GM12872 (cell line): ENCODE measurements around the gene HK1.

Source experiments
- TF ChIP-seq, protein P1 (sequence below): IDR thresholded peaks from 3 replicates; pipeline ENCODE4 v1.5.1; 2011; ENCODE audit warnings: low read depth, mild to moderate bottlenecking, low read length, moderate library complexity; ENCODE audit not compliant: insufficient read depth

Gene HK1

GRCh38 chr10:69239136-69239535, 39.2 kb upstream of the HK1 start:
- TF ChIP-seq, protein P1, sequence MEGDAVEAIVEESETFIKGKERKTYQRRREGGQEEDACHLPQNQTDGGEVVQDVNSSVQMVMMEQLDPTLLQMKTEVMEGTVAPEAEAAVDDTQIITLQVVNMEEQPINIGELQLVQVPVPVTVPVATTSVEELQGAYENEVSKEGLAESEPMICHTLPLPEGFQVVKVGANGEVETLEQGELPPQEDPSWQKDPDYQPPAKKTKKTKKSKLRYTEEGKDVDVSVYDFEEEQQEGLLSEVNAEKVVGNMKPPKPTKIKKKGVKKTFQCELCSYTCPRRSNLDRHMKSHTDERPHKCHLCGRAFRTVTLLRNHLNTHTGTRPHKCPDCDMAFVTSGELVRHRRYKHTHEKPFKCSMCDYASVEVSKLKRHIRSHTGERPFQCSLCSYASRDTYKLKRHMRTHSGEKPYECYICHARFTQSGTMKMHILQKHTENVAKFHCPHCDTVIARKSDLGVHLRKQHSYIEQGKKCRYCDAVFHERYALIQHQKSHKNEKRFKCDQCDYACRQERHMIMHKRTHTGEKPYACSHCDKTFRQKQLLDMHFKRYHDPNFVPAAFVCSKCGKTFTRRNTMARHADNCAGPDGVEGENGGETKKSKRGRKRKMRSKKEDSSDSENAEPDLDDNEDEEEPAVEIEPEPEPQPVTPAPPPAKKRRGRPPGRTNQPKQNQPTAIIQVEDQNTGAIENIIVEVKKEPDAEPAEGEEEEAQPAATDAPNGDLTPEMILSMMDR: no peak

DNA sequence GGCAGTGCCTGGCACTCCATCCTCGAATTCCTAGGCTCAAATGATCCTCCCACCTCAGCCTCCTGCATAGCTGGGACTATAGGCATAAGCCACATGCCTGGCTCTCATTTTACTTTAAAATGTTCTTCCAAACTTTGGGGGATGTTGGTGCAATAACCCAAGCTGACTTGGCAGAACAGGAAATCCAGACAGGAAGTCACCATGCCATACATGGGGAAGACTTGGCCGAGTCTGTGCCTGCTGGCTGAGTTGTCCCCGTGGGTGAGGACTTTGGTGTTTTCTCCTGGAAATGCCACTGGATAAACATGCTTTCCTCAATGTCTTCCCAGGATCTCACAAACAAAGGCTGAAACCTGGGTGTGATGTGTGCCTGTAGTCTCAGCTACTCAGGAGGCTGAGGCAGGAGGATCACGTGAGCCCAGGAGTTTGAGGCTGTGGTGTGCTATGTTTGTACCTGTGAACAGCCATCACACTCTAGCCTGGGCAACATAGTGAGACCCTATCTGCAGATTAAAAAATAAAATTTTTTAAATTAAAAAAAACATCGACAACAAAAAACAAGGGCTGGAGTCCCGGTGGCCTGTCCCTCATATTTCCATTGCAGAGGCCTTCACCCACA, 38.4 kb upstream of the HK1 start:
- TF ChIP-seq, protein P1: no peak

DNA sequence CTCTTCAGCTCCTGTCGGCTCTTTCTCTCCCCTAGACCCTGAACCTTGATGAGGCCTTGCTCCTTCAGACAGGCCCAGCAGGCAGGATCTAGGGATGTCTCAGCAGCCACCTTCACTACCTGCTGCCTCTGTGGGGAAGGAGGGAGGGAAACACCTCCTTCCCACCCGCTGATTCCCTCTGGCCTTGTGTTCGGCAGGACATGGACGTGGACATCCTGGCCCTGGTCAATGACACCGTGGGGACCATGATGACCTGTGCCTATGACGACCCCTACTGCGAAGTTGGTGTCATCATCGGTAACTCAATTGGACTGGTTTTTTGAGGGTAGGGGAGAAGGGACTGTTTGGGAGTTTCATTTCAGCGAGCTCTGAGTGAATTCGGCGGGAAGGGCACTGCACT, 37.8 kb upstream of the HK1 start:
- TF ChIP-seq, protein P1: no peak

DNA sequence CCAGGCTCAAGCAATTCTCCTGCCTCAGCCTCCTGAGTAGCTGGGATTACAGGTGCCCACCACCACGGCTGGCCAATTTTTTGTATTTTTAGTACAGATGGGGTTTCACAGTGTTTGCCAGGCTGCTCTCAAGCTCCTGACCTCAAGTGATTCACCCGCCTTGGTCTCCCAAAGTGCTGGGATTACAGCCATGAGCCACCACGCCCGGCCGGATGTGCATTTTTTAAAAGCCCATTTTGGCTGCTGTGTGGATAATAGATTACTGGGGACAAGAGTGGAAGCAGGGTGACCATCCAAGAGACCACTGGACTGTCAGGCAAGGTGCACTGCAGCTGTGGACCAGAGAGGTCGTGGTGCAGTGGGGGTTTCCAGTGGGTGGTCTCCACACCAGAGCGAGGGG, 36.7 kb upstream of the HK1 start:
- TF ChIP-seq, protein P1: no peak

DNA sequence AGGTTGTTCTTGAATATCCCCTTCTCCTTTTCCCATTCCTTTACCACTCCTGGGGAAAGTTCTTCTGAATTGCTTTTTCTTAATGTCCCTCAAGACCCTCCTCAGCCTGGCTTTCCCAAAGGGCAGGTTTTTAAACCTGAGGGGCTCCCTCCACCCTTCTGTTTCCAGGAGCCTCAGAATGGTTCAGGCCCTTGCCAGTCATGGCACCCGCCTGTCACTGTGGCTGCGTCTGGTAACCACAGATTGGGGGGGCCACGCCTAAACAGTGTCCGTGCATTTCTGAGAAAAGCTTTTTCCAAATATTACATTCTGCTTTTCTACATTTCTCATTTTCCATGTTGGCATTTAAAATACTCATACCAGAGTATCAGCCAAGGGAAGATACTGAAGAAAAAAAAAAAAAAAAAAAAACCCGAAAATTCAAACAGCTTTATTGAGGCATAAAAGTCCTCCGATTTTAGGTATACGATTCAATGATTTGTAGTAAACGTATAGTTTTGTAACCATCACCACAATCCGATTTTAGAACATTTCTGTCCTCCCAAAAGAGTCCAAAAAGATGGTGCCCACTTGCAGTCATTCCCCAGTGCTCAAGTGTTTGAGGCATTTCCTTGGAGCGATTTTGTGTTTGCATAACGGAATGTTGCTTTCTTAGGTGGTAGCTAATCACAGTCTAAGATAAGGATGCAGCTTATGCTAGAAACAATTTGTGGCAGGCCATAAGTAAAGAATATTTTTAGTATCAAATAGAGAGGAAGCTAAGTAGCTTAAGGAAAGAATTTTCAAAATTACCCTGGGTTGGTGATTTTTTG, 36.0 kb upstream of the HK1 start:
- TF ChIP-seq, protein P1: no peak

DNA sequence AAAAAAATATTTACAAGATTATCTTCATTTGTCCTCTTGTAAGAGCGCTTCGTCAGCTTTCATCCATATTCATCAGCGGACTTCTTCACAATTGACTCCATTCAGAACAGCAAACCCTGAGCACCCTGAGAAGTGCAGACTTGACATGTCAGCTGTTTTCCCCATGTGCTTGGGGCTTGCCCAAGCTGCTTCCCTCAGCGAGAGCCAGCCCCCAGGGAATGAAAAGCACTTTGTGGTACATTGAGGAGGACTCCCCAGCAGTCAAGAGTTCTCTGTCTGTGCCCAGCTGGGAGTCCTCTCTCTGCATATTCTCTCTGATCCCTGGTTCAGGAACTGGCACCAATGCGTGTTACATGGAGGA, 35.5 kb upstream of the HK1 start:
- TF ChIP-seq, protein P1: no peak

- TF ChIP-seq, protein P1: no peak
These were observed 34.5 kb upstream of the HK1 start for GRCh38 chr10:69243817-69244216.
